Stimulated activated naive CD4-positive, alpha-beta T cell (primary cell): Measurements from ENCODE around the gene UPB1.

ENCODE experiments used
- DNase-seq, 6 experiments: peaks; one replicate each; lab custom pipeline; 2025; lab: John Stamatoyannopoulos, UW

UPB1 gene

DNA sequence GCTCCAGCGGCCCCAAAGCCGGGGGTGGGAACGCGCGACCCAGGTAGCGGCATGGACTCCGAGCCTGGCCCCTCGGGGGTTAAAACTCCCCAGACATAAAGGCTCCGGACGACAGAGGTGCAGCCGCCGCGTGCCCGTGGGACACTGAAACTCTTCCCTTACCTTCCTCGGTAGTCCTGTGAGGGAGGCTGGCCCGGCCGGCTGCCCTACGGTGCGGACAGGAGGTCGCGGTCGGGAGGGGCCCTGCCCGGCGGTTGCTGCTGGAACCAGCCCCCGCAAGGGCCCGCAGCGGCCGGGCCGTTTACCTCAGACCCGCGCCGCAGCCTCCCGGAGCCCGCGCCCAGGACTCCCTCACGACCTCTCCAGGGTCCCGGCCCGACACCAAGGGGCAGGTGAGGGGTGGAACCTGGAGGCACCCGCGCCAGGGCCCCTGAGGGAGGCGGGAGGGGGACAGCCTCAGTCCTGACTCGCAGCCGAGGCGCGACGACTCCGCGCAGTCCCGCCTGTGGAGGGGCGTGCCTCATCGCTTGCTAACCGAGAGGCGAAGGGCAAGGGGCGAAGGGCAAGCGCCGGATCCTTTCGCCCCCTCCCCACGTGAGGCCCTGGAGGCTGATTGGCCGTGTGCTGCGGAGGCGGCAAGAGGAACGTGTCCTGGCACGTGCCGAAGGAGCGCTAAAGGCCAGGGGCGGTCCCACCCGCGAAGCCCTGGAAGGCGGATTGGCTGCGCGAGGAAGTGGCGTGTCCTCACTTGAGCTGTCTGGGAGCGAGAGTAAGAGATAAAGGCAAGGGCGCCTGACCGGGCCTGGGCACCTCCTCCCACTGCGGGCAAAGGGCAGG is at the start of gene UPB1:
Gene UPB1 (plus strand): TSS at position 805 of the 837 bp plus-strand sequence. CDS start 72 bp downstream, outside the sequence.
- no peak for DNase-seq

DNA sequence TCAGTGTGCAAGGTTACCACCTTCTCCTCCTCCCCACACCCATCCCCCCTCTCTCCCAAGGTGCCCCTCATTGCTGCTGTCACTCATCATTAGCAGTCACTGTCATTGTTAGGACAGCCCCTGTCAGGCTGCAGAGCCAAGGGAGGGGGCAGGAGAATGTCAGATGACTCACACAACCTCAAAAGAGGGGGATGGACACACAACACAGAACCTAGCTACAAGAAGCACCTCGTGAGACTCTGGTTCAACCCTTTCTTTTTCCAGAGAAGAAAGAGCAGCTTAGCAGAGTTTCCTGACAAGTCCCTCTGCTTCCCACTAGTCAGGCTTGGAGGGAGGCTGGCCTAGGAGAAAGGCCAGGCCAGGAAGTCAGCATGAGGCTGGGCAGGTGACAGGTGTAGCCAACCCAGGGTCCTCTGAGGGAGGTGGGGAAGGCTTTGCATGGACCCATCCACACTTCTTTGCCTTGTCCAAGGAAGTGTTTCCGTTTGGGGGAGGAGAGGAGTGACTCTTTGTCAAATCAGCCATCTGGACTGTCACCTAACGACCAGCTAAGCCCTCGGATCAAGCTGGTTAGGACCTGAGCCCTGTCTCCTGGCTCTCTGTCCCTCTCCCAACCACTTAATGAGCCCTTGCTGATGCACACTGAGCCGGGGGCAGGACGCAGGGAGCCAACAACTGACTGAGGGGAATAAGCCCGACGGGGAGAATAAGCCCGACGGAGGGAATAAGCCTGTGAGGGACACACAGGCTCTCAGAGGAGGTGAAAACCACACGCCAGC is 49.5 kb upstream of the UPB1 start:
- DNase-seq: no peak

DNA sequence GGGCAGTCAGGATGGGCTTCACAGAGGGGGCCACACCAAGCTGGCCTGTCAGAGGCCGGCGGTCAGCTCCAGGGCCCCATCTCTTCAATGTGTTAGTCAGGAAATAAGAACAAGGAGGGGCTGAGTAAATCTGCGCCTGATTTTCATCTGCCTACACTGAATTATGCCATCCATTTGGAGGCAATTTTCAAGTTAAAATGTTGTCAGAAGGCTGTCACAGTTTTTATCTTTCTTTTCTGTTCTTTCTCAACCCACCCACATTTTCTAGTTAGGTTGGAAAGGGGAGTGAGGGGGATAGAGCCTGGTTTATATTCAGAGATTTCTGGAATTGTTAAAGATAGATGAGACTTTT is 48.9 kb upstream of the UPB1 start:
- no peak for DNase-seq

DNA sequence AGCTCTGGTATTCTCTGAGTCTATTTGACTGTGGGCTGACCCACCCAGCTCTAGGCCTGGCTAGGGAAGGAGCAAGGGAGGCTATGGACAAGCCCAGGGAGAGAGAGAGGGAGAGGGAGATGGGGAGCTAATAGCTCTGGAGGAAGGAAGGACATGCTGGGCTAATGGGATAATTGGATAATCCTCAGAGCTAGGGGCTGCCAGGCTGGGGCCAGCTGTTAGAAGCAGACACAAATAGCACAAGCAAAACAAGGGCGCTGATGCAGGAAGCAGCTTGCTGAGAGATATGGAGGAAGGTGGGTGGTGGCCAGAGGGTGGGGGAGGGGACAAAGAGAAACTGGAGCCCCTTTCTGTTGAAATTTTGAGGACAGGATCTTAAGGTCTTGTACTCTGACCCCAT is 44.5 kb upstream of the UPB1 start:
- no peak for DNase-seq

DNA sequence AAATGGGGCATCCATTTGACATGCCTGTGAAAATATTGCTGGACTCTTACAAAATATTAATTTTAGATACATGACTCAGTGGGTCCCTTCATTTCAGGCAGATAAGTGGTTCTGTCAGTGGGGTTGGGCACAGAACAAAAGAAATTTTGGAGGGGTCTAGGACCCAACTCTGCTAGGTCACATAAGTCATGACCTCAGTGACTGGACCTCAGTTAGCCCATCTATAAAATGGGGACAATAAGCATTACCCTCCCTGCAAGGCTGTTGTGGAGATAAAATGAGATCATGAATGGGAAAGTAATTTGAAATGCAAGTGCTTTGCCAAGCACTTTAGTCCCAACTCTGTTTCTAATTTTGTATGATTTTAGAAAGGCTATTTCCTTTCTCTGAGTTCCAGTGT is 44.0 kb upstream of the UPB1 start:
- DNase-seq: no peak

DNA sequence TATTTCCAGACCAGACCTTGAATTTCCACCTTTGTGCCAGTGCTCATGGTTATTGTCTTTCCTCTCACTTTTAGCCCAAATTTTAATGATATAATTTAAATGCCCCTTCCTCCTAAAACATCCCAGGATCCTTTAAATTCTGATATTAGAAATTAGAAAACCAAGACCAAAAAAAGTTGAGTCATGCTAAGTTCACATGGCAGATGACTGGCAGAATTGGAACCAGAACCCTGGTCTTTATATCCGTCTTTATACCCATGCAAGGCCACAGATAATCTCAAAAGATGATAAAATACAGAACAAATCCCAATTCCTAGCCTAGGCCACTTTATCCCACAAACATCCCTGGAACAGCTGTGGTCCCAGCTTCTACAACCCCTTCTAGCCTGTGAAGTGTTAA is 41.3 kb upstream of the UPB1 start:
- no peak for DNase-seq

DNA sequence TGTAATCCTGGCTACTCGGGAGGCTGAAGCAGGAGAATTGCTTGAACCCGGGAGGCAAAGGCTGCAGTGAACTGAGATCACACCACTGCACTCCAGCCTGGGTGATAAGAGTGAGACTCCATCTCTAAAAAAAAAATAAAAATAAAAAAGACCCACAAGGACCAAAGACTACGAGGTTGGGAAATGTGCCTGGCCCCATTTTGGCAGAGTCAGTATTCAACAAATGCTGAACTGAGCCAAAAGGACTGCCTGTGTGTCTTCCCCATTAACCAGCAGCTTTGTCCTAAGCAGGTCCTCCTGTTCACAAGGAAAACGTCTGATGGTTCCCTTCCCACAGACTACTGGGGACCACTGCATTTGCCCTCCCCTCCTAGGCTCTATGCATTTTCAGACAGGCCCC is 40.1 kb upstream of the UPB1 start:
- no peak for DNase-seq

DNA sequence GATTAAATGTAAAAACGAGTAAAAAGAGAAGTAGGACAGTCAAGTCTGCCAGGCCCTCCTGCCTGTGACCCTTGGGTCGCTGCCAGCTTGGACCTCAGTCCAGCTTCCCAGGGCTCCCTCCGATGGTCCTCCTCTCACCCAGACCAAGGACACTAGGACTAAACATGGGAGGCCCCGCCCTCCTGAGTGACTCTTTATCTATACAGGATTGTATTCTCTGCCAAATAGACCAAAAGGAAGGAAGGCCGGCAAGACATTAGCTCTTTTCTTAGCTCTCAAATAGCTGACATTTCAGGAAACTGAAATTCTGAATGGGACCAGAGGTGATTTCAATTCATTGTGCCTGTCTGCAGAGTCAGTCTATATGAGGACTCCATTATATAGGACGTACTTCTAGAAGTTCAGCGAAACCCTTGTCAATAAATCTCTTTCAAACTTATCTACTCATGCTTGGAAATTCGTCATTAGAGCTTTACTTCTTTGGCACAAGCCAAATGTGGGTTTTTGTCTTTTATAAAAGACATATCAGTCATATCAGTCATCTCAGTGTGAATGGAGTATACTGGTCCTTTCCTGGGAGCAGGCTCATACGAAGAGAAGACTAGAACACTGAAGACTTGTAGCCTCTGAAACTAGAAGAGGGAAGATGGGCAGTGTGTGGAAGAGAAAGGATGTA is 39.2 kb upstream of the UPB1 start:
- DNase-seq: no peak

DNA sequence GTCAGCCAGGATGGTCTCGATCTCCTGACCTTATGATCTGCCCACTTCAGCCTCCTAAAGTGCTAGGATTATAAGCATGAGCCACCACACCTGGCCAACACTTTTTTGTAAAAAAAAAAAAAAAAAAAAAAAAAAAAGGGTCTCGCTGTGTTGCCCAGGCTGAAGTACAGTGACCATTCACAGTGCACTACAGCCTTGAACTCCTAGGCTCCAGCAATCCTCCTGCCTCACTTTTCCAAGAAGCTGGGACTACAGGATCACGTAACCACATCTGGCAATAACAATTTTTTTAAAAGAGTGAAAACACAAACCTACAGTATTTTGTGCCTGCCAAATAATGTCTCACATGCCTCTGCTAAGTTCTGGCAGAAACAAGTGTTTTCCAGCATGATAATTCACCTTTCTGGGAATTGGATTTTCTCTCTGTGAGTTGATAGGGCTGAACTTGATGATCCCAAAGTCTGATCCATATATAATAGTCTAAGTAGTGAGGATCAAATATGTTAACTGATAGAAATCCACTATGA is 37.2 kb upstream of the UPB1 start:
- no peak for DNase-seq

DNA sequence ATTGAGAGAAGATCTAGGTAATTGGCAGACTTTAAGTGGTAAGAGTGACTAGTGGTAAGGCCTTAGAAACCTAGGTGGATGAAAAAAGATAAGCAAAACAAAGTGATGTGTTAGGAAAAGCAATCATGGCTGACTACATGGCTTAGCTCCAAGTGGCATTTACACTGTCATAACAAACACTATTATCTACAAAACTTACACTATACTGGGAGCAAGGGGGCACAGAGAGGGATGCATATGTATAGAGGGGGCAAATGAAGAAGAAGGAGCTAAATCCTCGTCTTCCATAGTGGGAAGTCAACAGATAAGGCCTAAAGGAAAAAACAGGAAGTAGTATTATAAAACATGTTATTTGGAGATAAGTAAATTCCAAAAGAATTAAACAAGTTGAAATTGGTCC is 35.2 kb upstream of the UPB1 start:
- DNase-seq: no peak

DNA sequence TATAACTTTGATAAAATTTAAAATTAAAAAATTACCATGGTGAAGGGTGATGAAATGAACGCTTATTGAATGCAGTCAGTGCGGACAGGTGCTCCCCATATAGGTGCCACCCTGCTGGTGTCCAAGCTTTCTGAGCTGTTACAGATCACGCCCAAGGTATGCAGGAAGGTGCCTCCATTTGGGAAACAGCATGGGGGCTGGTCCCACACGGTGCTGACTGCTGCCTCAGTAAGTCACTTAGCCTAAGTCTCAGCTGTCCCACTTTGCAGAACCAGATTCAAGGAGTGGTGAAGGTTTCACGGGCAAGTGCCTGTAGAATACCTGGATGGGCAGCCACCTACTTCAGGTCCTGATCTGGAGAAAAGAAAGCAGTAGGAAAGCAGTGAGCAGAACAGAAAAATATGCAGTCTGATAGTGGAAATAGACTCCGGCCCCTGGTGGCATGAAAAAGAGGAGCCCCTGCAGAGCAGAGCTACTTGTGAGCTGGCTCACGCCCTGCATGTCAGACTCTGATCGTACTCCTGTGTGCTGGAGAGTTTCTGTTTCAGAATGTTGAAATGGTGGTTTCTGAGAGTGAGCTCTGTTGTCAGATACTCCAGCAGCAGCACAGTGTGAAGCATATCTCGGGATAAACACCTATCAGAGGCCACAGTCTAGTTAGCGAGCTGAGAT is 34.6 kb upstream of the UPB1 start:
- no peak for DNase-seq

DNA sequence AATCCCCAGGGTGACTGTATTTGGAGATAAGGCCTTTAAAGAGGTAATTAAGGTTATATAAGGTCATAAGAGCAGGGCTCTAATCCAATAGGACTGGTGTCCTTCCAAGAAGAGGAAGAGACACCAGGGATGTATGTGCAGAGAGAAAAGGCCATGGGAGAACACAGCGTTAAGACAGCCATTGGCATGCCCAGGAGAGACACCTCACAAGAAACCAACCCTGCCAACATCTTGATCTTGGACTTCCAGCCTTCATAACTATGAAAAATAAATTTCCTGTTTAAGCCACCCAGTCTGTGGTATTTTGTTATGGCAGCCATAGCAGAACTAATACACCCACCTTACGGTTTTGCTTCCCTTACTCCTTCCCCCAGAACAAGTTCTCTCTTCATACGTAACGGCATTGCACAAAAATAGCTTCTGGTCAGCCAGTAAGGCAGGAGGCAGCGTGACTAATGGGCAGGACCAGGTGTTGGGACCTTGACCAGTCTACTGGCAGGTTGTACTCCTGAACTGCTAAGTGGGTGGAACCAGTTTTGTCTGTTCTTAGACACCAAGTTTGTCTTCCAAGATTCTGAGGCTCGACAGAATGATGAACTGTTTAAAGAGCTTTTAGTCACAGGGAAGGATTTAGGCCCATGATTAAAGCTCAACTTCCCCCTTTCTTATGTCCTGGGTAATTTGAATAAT is 31.9 kb upstream of the UPB1 start:
- no peak for DNase-seq

DNA sequence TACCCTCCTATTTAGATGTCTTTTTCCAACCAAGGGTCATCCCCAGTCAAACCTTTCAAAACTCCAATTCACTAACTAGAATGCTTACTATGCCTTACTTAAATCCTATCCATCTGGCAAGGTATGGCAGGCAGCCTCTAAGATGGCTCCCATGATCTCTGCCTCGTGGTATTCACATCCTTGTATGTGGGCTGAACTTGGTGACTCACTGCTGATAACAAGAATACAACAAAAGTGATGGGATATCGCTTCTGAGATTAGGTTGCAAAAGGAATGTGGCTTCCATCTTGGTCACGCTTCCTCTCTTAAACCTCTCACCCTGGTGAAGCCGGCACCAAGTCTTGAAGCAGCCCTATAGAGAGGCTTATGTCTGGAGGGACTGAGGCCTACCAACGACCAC is 29.6 kb upstream of the UPB1 start:
- DNase-seq: no peak

DNA sequence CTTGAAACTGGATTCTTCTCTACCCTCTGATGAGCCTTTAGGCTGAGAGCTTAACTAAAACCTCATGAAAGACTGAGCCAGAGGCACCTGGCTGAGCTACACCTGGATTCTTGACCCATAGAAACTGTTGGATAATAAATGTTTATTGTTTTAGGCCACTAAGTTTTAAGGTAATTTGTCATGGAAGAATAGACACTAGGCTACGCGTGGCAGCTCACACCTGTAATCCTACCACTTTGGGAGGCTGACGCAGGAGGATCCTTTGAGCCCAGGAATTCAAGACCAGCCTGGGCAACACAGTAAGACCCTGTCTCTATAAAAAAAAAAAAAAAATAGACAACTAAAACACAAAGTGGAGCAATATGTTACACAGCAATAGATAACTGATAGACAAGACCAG is 29.2 kb upstream of the UPB1 start:
- no peak for DNase-seq

DNA sequence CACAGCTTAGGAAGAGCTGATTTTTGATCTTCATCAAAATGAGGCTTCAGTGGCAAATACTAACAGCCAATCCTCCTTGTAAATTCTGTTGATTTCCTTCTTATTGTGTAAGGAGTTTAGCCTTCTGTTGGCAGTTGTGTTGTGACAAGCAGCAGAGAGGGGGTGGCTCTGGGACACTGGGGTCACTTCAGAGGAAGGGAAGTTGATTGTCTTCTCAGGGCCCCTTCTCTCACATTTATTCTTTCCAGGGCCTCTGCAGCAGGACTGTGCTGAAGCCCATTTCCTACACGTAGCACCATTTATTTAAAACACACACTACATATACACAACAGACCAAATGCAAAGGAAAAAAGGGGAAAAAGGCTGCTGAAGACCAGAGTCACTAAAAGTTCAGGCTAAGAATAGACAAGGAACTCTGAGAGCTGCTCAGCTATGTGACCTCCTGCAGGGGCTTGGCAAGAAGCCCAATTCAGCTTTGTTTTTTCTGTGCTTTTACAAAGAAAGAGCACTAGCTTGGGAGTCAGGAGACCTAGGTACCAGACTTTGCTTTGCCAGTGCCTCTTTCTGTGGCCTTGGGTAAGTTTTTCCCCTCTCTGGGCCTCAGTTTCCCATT is 28.3 kb upstream of the UPB1 start:
- DNase-seq: no peak

DNA sequence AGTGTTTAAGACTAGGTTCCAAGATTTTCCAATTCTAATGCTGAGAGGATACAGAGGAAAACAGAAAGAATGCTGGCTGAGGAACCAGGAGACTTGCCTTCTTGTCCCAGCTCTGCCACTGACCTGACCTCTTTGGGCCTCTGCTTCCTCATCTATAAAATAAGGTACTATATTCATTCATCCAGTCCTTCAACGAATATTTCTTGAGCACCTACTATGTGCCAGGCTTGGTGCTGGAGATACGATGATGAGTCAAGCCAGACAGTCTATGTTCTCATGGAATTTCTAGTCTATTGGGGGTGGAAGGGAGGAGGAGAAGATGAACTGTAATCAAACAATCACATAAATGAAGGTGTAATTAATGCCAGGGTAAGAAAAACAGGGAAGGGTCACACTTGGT is 27.8 kb upstream of the UPB1 start:
- no peak for DNase-seq

DNA sequence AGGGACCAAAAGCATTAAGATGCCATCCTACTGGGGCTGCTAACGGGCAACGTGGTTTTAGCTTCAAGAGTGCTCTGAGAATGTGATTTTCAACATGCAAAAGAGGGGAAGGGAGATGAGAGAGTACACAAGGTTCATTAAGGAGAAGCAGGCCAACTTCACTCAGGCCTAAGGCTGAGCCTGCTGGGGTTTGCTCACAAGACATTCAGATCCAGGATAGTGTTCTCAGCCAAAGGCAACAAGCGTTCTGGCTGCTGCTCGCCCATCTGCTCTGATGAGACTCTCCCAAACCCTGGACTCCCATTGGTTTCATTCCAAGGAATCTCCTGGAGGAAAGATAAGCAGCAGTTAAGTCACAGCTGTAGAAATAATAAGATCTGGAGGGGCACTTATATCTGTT is 23.6 kb upstream of the UPB1 start:
- DNase-seq: no peak

DNA sequence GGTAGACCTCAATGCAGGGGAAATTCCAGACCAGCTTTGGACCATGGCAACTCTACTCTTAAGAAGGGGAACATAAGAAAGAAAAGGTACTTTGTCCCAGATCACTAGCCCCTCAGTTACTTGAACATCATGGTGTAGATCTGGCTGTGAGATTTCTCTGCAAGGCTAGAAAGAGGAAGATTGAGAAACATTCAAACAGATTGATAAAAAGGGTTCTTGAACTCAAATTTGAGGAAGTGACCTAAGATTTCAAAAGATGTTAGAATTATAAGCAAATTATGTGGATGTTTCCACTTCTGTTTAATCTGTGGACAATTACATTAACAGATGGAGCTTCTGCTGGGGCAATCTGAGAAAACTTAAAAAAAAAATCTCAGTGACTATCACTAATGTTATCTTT is 21.8 kb upstream of the UPB1 start:
- no peak for DNase-seq

DNA sequence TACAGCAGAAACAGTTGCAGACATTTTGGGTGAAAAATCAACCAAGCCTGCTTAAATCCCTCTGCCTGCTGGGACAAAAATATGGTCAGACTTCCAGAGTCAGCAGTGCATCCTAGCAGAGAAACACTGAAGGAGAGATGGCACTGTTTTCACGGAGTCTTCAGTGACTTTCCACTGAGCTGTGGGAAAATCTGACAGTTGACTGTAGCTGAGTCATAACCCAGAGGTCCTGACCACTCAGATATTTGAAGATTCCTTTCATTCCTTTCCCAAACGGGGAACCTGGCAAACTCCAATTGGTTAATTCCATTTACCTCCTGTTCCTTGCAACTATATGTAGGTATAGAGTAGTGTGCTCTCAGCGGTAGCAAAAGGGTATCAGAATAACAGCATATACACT is 20.9 kb upstream of the UPB1 start:
- no peak for DNase-seq

DNA sequence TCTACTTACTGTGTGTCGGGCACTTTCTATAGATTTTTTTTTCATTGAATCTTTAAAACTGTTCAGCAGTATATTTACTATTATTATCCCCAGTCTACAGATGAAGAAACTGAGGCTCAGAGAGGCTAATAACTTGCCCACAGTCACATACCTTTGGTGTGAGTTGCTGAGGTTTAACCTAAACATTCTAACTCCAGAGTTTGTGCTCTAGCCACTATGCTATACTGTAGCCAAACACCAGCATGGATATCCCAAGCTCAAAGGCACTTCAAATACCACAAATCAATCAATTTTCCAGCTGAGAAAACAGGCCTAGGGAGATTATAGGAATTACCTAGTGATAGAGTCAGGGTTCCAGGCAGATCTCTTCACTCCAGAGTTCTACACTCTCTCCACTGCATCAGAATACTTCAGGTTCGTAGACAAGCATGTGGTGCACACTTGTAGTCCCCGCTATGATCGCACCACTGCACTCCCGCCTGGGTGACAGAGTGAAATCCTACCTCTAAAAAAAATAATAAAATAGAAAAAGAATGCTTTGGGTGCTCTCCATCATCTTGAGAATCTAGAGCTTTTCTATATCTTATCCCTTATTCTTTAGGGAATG is 20.4 kb upstream of the UPB1 start:
- no peak for DNase-seq

DNA sequence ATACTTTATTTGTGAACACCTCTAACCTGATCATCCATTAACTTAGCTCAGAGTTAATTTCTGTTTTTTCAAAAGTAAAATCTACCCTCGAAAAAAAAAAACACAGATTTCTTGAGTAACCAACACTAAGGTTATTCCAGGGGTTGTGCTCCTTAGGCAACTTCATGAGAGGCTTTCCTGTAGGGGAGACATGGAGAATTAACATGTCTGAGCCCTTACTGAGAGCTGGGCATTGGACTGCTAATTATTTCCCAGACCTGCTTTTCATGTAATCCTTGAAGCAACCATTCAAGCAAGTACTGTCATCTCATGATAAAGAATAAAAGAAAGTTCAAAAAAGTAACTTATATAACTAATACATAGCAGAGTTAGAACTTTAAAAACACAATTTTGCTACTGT is 13.5 kb upstream of the UPB1 start:
- DNase-seq: no peak
